PFSK-1 (cell line): ENCODE data around the gene HK3.

Source experiments
- FOXP2 ChIP-seq: optimal IDR thresholded peaks from 2 replicates; pipeline ENCODE3; 2011; ENCODE audit warnings: borderline replicate concordance, control low read depth, inconsistent platforms; ENCODE audit not compliant: insufficient read depth; ENCODE audit errors: extremely low read length, extremely low read depth
- POLR2AphosphoS5 ChIP-seq: IDR thresholded peaks from 2 replicates; pipeline ENCODE4 v1.6.1; 2012; ENCODE audit warnings: low read depth, mild to moderate bottlenecking, control low read depth, low read length, moderate library complexity
- REST ChIP-seq, 2 experiments: IDR thresholded peaks; 2 replicates each; pipeline versions ENCODE4 v1.6.1 to v1.8.0; 2011 to 2012; ENCODE audit warnings: low read depth in 2 of 2, low read length in 2 of 2, control low read depth in 1 of 2, inconsistent platforms in 1 of 2, mild to moderate bottlenecking in 1 of 2, moderate library complexity in 1 of 2; ENCODE audit not compliant: insufficient read depth in 1 of 2
- SIN3A ChIP-seq: IDR thresholded peaks from 2 replicates; pipeline ENCODE4 v1.6.1; 2012; ENCODE audit warnings: mild to moderate bottlenecking, low read length, moderate library complexity, borderline replicate concordance; ENCODE audit not compliant: insufficient read depth
- TAF1 ChIP-seq: IDR thresholded peaks from 2 replicates; pipeline ENCODE4 v1.6.1; 2012; ENCODE audit warnings: low read length, control low read depth, borderline replicate concordance; ENCODE audit not compliant: insufficient read depth

The HK3 gene

GRCh38 chr5:176916337-176916736 lies 17.2 kb upstream of the HK3 start:
- TF ChIP-seq TAF1 (no peak), FOXP2 (no peak), SIN3A (no peak), REST (IDR thresholded peaks at IDR 0.05; ENCODE audit: insufficient read depth in 1 of 2, low read depth in 2 of 2, low read length in 2 of 2) (no peak), POLR2AphosphoS5 (no peak)

- TF ChIP-seq TAF1 (no peak), POLR2AphosphoS5 (no peak), FOXP2 (no peak), SIN3A (no peak), REST (IDR thresholded peaks at IDR 0.05; ENCODE audit: insufficient read depth in 1 of 2, low read depth in 2 of 2, low read length in 2 of 2) (no peak)
Measured at GRCh38 chr5:176915906-176916305, 16.8 kb upstream of the HK3 start.

- no peak for TF ChIP-seq TAF1
- no peak for TF ChIP-seq FOXP2
- TF ChIP-seq REST (IDR thresholded peaks at IDR 0.05; ENCODE audit: insufficient read depth in 1 of 2, low read depth in 2 of 2, low read length in 2 of 2) = no peak
- TF ChIP-seq SIN3A = no peak
- no peak for TF ChIP-seq POLR2AphosphoS5
Measured at GRCh38 chr5:176912115-176912514, 13.0 kb upstream of the HK3 start.

GRCh38 chr5:176908675-176909368 lies 9.7 kb upstream of the HK3 start:
- TF ChIP-seq FOXP2 = no peak
- TF ChIP-seq TAF1 = no peak
- no peak for TF ChIP-seq REST (IDR thresholded peaks at IDR 0.05; ENCODE audit: insufficient read depth in 1 of 2, low read depth in 2 of 2, low read length in 2 of 2)
- no peak for TF ChIP-seq POLR2AphosphoS5
- no peak for TF ChIP-seq SIN3A

- no peak for TF ChIP-seq SIN3A
- no peak for TF ChIP-seq TAF1
- TF ChIP-seq POLR2AphosphoS5 = no peak
Measured at GRCh38 chr5:176906796-176907195, 7.7 kb upstream of the HK3 start.
